Lung (tissue), 12 donors: Measurements from ENCODE around the gene GSK3A. TPM values are rescaled to one million over a fixed set of nuclear protein-coding genes. Genes with fewer than 3 reads are reported as not detected.

Experiments used
- ATAC-seq: fragments of 200-7000 bp; cut with Tn5 transposase; one replicate; pipeline ENCODE4 v1.9.1; 2020; ENCODE audit warnings: moderate number of reproducible peaks; ENCODE audit not compliant: insufficient read depth, low FRiP score
- DNase-seq, 3 donors: peaks; one replicate each; pipeline ENCODE4 v3.0.0-alpha.2; 2013 to 2017
- H3K27ac ChIP-seq, 2 donors: one replicate each; pipeline ENCODE4 v1.5.1; 2013; ENCODE audit warnings: mild to moderate bottlenecking in 2 of 2, moderate library complexity in 2 of 2, control low read depth in 1 of 2, inconsistent platforms in 1 of 2, low read depth in 1 of 2, low read length in 1 of 2
- H3K27me3 ChIP-seq, 3 donors: one replicate each; pipeline ENCODE4 v1.5.1; 2013; ENCODE audit warnings: low read length in 2 of 3; ENCODE audit not compliant: control insufficient read depth in 3 of 3, insufficient read depth in 3 of 3
- H3K36me3 ChIP-seq, 4 donors: one replicate each; pipeline ENCODE4 v1.5.1; 2013; ENCODE audit warnings: low read length in 4 of 4, mild to moderate bottlenecking in 1 of 4, moderate library complexity in 1 of 4; ENCODE audit not compliant: control insufficient read depth in 4 of 4, insufficient read depth in 4 of 4
- H3K4me1 ChIP-seq, 5 donors: one replicate each; pipeline ENCODE4 v1.5.1; 2013; ENCODE audit warnings: low read length in 5 of 5, mild to moderate bottlenecking in 2 of 5, moderate library complexity in 1 of 5; ENCODE audit not compliant: control insufficient read depth in 5 of 5, insufficient read depth in 5 of 5
- H3K4me3 ChIP-seq: one replicate; pipeline ENCODE4 v1.5.1; 2013; ENCODE audit warnings: mild to moderate bottlenecking, control low read depth, moderate library complexity
- H3K9ac ChIP-seq, 2 donors: one replicate each; pipeline ENCODE4 v1.5.1; 2013; ENCODE audit warnings: low read length in 2 of 2, control low read depth in 1 of 2; ENCODE audit not compliant: insufficient read depth in 1 of 2
- H3K9me3 ChIP-seq, 4 donors: one replicate each; pipeline ENCODE4 v1.5.1; 2013; ENCODE audit warnings: low read length in 3 of 4, mild to moderate bottlenecking in 1 of 4, moderate library complexity in 1 of 4; ENCODE audit not compliant: control insufficient read depth in 4 of 4, insufficient read depth in 3 of 4
- WGBS, 2 donors: extraction: QIAGEN DNeasy Blood & Tissue Kit; methylation state at CpG; one replicate each; pipeline ENCODE4 v1.1.7; 2013; 5-methylcytosine and 5-hydroxymethylcytosine counted together
- polyA plus RNA-seq, 2 donors: library from polyadenylated mRNA; stranded (reverse); fragments of 200-250 nt; gene quantifications; one replicate each; pipeline ENCODE4 v1.2.1, GENCODE V29; 2013
- total RNA-seq, 2 donors: library from RNA; depleted of rRNA in 1 of 2; stranded (reverse); fragments of >200 nt in 1 of 2; gene quantifications; one replicate each; pipeline ENCODE4 v1.2.1, GENCODE V29; 2014 to 2021
- TF ChIP-seq, protein P1 (sequence below): IDR thresholded peaks from 2 replicates; pipeline ENCODE4 v1.5.1; 2012; ENCODE audit warnings: mild to moderate bottlenecking; ENCODE audit errors: control extremely low read depth, extremely low read depth
- donor health status: control.
- donor health status: control.
- donor health status: Bipolar disorder and iron deficiency.
- donor health status: healthy.
- donor health status: DM: yes; HTN: yes; CAD: no.

Gene GSK3A
- total and polyA plus RNA-seq, 4 donors = 23.7 to 54.2 (median 46.2) TPM

- TF ChIP-seq, protein P1, sequence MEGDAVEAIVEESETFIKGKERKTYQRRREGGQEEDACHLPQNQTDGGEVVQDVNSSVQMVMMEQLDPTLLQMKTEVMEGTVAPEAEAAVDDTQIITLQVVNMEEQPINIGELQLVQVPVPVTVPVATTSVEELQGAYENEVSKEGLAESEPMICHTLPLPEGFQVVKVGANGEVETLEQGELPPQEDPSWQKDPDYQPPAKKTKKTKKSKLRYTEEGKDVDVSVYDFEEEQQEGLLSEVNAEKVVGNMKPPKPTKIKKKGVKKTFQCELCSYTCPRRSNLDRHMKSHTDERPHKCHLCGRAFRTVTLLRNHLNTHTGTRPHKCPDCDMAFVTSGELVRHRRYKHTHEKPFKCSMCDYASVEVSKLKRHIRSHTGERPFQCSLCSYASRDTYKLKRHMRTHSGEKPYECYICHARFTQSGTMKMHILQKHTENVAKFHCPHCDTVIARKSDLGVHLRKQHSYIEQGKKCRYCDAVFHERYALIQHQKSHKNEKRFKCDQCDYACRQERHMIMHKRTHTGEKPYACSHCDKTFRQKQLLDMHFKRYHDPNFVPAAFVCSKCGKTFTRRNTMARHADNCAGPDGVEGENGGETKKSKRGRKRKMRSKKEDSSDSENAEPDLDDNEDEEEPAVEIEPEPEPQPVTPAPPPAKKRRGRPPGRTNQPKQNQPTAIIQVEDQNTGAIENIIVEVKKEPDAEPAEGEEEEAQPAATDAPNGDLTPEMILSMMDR = no peak
- no peak for DNase-seq
- Histone ChIP-seq H3K27me3 (no peaks in the 10 kb centered on the region), H3K36me3 (peaks cover 14 to 83% (median 36%) of the 10 kb centered on the region in 4 donors), H3K9me3 (no peaks in the 10 kb centered on the region), H3K4me1 (peaks cover 8 to 19% (median 11%) of the 10 kb centered on the region in 5 donors), H3K27ac (no peak overlapping the region), H3K4me3 (no peak overlapping the region), H3K9ac (no peak overlapping the region)
- no peak for ATAC-seq
- 86 to 88% methylated on average over 13 of the region's 13 CpGs for WGBS, 2 donors
Measured at GRCh38 chr19:42290136-42290522, 47.7 kb upstream of the GSK3A start.

- peaks cover 11 to 19% (median 16%) of the 10 kb centered on the region in 5 donors for H3K4me1 ChIP-seq
- TF ChIP-seq, protein P1 = no peak
- WGBS, 2 donors = 89 to 96% methylated on average over 8 of the region's 8 CpGs
- DNase-seq (no peak), ATAC-seq (no peak)
- peaks cover 14 to 78% (median 36%) of the 10 kb centered on the region in 4 donors for H3K36me3 ChIP-seq
- no peak overlapping the region for H3K4me3 ChIP-seq
- H3K27ac ChIP-seq = no peak overlapping the region
- H3K9ac ChIP-seq = no peak overlapping the region
- H3K9me3 ChIP-seq = no peaks in the 10 kb centered on the region
- no peaks in the 10 kb centered on the region for H3K27me3 ChIP-seq
Measured at GRCh38 chr19:42289556-42290041, 47.2 kb upstream of the GSK3A start.

GRCh38 chr19:42288881-42289555 is 46.6 kb upstream of the GSK3A start:
- TF ChIP-seq, protein P1 = no peak
- no peak for ATAC-seq
- Histone ChIP-seq H3K4me3 (no peak overlapping the region), H3K9me3 (no peaks in the 10 kb centered on the region), H3K27ac (no peak overlapping the region), H3K4me1 (peaks cover 11 to 19% (median 16%) of the 10 kb centered on the region in 5 donors), H3K36me3 (peaks cover 12 to 72% (median 32%) of the 10 kb centered on the region in 4 donors), H3K9ac (no peak overlapping the region), H3K27me3 (no peaks in the 10 kb centered on the region)
- no peak for DNase-seq
- 92 to 95% methylated on average over 22 of the region's 22 CpGs for WGBS, 2 donors
